Mesenteric fat pad (tissue), 1 donor: ENCODE measurements around the gene SPTBN2. TPM values are rescaled to one million over a fixed set of nuclear protein-coding genes. Genes with fewer than 3 reads are reported as not detected.
A peak's percentile ranks its signal among the peaks of the same experiment; 100 is the strongest.

Experiments
- DNase-seq: peaks from one replicate; pipeline ENCODE4 v3.0.0-alpha.2; 2020; ENCODE audit warnings: low spot score
- total RNA-seq: library from RNA; stranded (reverse); fragmentation: NEBNext Ultra II Directional; extraction: Animal tissue kit (Norgen Biotek cat#: 25700); gene quantifications from one replicate; pipeline ENCODE4 v1.2.1, GENCODE V29; 2021
- donor health status: DM: yes; HTN: yes; CAD: no.

Gene SPTBN2
- total RNA-seq, 1 donor from 2014 or later = 8.3 TPM

GRCh38 chr11:66704659-66705360 is 24.2 kb downstream of the SPTBN2 start:
- DNase-seq = no peak

- DNase-seq = no peak
These were observed 27.4 kb downstream of the SPTBN2 start for GRCh38 chr11:66701432-66702240.

- DNase-seq = no peak
These were observed 28.3 kb downstream of the SPTBN2 start for GRCh38 chr11:66700742-66701141.

GRCh38 chr11:66700337-66700736 is 28.7 kb downstream of the SPTBN2 start:
- DNase-seq = no peak

- DNase-seq = no peak
These were observed 30.5 kb downstream of the SPTBN2 start for GRCh38 chr11:66698491-66698890.

- no peak for DNase-seq
These were observed 31.0 kb downstream of the SPTBN2 start for GRCh38 chr11:66697988-66698387.

- no peak for DNase-seq
These were observed 32.9 kb downstream of the SPTBN2 start for GRCh38 chr11:66696146-66696545.

GRCh38 chr11:66694732-66695207 is 34.2 kb downstream of the SPTBN2 start:
- no peak for DNase-seq

- no peak for DNase-seq
These were observed 35.0 kb downstream of the SPTBN2 start for GRCh38 chr11:66694056-66694410.

- DNase-seq = no peak
These were observed 35.5 kb downstream of the SPTBN2 start for GRCh38 chr11:66693356-66694055.

GRCh38 chr11:66692871-66693331 is 36.1 kb downstream of the SPTBN2 start:
- DNase-seq = no peak

GRCh38 chr11:66692446-66692845 is 36.6 kb downstream of the SPTBN2 start:
- DNase-seq = no peak

- DNase-seq = no peak
These were observed 37.6 kb downstream of the SPTBN2 start for GRCh38 chr11:66691311-66691980.

- no peak for DNase-seq
These were observed 39.1 kb downstream of the SPTBN2 start for GRCh38 chr11:66689661-66690590.

GRCh38 chr11:66688561-66689534 is 40.2 kb downstream of the SPTBN2 start:
- no peak for DNase-seq

- DNase-seq = no peak
These were observed 41.2 kb downstream of the SPTBN2 start for GRCh38 chr11:66687831-66688281.

- peak; percentile 86 for DNase-seq
These were observed 41.9 kb downstream of the SPTBN2 start for GRCh38 chr11:66686801-66687750.
